GM12874 (cell line): ENCODE data around the gene FAM171A2.
A peak's percentile ranks its signal among the peaks of the same experiment; 100 is the strongest.

Experiments
- TF ChIP-seq, protein P1 (sequence below): IDR thresholded peaks from 2 replicates; pipeline ENCODE4 v1.5.1; 2011; ENCODE audit warnings: low read depth, mild to moderate bottlenecking, control low read depth, low read length, moderate library complexity; ENCODE audit not compliant: insufficient read depth

The FAM171A2 gene

DNA sequence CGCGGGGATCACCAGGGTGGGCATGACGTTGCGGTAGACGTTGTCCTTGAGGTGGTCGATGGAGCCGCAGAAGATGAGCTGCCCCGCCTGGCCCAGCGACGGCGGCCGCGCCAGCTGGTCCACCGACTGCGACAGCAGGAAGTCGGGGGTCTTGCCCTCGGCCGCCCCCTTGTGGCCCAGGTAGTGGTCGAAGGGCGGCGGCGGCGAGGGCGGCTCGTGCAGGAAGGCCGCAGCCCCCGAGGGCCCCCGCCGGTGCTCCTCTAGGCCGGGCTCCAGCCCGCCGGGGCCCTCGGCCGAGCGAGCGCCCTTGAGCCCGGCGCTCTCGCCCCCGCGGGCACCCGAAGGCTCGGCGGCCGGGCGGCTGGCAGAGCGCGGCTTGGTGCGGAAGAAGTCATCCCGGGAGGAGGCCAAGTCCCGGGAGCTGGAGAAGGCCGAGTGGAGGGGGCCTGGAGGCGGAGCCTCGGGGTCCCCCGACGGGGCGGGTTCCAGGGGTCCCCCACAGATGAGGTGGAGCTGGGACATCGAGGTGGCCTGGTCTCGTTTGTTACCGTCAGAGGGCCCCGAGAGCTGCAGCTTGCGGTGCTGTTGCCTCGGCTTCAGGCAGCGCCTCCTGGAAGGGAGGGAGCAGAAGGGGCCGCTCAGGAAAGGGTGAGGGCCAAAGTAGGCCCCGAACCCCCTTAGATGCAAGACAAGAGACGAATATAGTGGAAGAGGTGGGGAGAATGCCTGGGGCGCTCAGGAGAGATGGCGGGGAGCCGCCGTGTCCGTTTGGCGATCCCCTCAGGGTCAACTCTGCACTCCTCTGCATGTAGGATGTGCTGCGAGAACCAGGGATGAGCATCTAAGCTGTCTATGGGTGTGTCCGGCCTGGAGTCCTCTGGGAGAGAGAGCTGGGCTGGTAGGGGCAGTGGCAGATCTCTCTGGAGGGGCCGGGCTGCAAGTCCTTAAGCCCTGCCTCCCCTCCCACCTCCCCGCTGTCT, 8.8 kb downstream of the FAM171A2 start:
- TF ChIP-seq, protein P1, sequence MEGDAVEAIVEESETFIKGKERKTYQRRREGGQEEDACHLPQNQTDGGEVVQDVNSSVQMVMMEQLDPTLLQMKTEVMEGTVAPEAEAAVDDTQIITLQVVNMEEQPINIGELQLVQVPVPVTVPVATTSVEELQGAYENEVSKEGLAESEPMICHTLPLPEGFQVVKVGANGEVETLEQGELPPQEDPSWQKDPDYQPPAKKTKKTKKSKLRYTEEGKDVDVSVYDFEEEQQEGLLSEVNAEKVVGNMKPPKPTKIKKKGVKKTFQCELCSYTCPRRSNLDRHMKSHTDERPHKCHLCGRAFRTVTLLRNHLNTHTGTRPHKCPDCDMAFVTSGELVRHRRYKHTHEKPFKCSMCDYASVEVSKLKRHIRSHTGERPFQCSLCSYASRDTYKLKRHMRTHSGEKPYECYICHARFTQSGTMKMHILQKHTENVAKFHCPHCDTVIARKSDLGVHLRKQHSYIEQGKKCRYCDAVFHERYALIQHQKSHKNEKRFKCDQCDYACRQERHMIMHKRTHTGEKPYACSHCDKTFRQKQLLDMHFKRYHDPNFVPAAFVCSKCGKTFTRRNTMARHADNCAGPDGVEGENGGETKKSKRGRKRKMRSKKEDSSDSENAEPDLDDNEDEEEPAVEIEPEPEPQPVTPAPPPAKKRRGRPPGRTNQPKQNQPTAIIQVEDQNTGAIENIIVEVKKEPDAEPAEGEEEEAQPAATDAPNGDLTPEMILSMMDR = peak; percentile 50

DNA sequence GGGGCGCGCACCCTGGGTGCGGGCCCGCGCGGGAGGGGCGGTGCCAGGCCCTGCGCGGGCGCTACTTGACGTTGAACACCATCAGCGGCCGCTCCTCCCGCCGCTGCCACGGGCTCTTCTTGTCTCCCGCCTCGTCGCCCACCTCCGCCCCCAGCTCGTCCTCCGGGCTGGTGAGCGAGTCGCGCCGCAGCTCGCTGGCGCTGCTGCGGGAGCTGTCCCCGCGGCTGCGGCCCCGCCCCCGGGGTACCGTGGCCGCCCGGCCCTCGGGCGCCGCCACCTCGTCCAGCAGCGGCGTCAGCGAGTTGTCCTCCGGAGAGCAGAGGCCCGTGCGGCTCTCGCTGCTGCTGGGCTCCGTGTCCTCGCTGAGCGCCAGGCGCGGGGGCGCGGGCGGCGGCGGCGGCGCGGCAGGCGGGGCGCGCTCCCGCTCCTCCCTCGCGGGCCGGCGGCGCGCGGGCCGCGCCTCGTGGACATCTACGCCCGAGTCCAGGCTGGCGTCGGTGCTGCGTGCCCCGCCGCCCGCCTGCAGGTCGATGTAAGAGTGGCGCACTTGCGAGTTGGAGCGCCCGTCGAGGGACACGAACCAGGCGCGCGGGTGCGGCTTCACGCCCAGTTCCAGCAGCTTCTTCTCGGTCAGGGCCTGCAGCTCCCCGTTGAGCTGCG, 9.9 kb downstream of the FAM171A2 start:
- TF ChIP-seq, protein P1 = no peak

DNA sequence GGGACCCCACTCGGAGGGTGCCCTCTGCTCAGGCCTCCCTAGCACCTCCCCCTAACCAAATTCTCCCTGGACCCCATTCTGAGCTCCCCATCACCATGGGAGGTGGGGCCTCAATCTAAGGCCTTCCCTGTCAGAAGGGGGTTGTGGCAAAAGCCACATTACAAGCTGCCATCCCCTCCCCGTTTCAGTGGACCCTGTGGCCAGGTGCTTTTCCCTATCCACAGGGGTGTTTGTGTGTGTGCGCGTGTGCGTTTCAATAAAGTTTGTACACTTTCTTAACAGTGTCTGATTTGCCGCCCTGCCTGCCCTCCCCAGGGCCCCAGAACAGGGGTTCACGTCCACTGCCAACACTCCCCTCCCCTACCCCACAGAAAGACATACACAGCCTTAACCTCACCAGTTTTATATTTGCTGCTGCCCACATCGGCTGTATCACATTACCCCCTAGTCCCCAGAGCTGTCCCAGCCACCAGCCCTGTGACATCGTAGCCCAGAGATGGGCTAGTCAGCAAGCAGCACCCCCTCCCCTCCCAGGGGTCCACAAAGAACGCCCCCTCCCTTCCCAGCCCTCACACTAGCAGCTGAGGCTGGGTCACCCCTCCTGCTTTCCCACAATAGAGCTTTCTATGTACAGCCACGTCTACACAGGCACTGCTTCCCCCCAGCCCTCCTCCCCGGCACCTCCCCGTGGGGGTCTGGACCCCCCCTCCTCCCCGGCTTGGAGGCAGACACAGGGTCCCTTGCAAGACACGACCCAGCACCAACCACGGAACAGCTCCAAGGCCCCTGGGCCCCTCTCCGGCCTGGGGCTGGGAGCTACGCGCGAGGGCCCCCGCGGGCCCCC, 10.6 kb downstream of the FAM171A2 start:
- TF ChIP-seq, protein P1 = no peak

DNA sequence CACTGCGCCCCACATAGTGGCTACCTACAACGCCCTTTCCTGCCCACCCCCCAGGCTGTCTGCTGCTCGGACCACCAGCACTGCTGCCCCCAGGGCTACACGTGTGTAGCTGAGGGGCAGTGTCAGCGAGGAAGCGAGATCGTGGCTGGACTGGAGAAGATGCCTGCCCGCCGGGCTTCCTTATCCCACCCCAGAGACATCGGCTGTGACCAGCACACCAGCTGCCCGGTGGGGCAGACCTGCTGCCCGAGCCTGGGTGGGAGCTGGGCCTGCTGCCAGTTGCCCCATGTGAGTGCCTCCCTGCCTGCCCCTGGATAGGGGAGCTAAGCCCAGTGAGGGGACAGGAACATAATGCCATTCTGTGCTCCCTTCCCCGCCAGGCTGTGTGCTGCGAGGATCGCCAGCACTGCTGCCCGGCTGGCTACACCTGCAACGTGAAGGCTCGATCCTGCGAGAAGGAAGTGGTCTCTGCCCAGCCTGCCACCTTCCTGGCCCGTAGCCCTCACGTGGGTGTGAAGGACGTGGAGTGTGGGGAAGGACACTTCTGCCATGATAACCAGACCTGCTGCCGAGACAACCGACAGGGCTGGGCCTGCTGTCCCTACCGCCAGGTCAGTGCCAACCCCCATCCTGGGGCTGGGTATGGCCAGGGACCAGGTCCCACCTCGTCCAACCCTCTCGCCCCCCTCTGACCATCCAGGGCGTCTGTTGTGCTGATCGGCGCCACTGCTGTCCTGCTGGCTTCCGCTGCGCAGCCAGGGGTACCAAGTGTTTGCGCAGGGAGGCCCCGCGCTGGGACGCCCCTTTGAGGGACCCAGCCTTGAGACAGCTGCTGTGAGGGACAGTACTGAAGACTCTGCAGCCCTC, 11.5 kb downstream of the FAM171A2 start:
- TF ChIP-seq, protein P1 = no peak

DNA sequence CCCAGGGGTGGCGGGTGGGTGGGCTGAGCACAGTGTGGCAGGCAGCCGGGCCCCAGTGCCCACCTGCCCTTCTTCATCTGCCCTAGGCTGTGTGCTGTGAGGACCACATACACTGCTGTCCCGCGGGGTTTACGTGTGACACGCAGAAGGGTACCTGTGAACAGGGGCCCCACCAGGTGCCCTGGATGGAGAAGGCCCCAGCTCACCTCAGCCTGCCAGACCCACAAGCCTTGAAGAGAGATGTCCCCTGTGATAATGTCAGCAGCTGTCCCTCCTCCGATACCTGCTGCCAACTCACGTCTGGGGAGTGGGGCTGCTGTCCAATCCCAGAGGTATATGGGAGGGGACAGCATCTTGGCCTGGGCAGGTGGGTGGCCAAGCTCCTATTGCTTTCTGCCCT, 12.2 kb downstream of the FAM171A2 start:
- TF ChIP-seq, protein P1 = no peak

DNA sequence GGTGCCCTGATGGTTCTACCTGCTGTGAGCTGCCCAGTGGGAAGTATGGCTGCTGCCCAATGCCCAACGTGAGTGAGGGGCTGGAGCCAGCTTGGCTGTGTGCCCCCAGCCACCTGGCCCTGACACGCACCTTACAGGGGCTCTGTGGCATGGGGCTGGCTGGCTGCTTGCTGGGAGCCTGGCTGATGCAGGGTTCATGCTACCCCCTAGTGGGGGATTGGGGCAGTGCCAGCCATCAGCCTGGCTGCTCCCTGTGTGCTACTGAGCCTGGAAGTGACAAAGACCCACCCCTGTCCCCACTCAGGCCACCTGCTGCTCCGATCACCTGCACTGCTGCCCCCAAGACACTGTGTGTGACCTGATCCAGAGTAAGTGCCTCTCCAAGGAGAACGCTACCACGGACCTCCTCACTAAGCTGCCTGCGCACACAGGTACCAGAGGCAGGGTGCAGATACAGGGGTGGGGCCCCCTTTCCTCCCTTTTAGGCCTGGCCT, 12.9 kb downstream of the FAM171A2 start:
- TF ChIP-seq, protein P1 = peak; percentile 99
